HCT116 (cell line): ENCODE data around the gene DIDO1.

ENCODE experiments used
- CBX3 ChIP-seq: IDR thresholded peaks from 2 replicates; pipeline ENCODE4 v1.6.1; 2012; ENCODE audit warnings: low read depth
- ELF1 ChIP-seq: IDR thresholded peaks from 2 replicates; pipeline ENCODE4 v1.6.1; 2012; ENCODE audit warnings: low read depth, borderline replicate concordance
- EZH2 ChIP-seq: fragments of 200-600 bp; sonication (generic); IDR thresholded peaks from 2 replicates; pipeline ENCODE4 v1.6.1; 2017; ENCODE audit warnings: antibody characterized with exemption, mixed run types
- JUND ChIP-seq: IDR thresholded peaks from 2 replicates; pipeline ENCODE4 v1.6.1; 2012
- POLR2A ChIP-seq: IDR thresholded peaks from 2 replicates; pipeline ENCODE4 v1.7.0; 2011; ENCODE audit warnings: borderline replicate concordance; ENCODE audit not compliant: insufficient read depth, insufficient read length; ENCODE audit errors: extremely low read depth
- POLR2AphosphoS5 ChIP-seq: IDR thresholded peaks from 2 replicates; pipeline ENCODE4 v1.6.1; 2011; ENCODE audit warnings: mild to moderate bottlenecking, low read depth, low read length, moderate library complexity
- RAD21 ChIP-seq: IDR thresholded peaks from 2 replicates; pipeline ENCODE4 v1.6.1; 2012; ENCODE audit warnings: low read depth, mild to moderate bottlenecking
- ZFX ChIP-seq: fragments of 450-650 bp; IDR thresholded peaks from 2 replicates; pipeline ENCODE4 v1.6.1; 2017
- TF ChIP-seq, protein P1 (sequence below), 3 experiments: fragments of 200-600 bp in 1 of 3; sonication (generic) in 1 of 3; IDR thresholded peaks in 2 of 3; conservative IDR thresholded peaks in 1 of 3; 2 replicates each; pipeline ENCODE4 v1.5.1; 2012 to 2017; ENCODE audit warnings: low read depth in 2 of 3, low read length in 2 of 3, antibody characterized with exemption in 1 of 3, borderline replicate concordance in 1 of 3, control low read depth in 1 of 3, mild to moderate bottlenecking in 1 of 3, mixed read lengths in 1 of 3, mixed run types in 1 of 3, moderate library complexity in 1 of 3; ENCODE audit not compliant: insufficient read depth in 1 of 3
- TF ChIP-seq, protein P2 (sequence below): IDR thresholded peaks from 2 replicates; pipeline ENCODE4 v1.6.1; 2012

DNA sequence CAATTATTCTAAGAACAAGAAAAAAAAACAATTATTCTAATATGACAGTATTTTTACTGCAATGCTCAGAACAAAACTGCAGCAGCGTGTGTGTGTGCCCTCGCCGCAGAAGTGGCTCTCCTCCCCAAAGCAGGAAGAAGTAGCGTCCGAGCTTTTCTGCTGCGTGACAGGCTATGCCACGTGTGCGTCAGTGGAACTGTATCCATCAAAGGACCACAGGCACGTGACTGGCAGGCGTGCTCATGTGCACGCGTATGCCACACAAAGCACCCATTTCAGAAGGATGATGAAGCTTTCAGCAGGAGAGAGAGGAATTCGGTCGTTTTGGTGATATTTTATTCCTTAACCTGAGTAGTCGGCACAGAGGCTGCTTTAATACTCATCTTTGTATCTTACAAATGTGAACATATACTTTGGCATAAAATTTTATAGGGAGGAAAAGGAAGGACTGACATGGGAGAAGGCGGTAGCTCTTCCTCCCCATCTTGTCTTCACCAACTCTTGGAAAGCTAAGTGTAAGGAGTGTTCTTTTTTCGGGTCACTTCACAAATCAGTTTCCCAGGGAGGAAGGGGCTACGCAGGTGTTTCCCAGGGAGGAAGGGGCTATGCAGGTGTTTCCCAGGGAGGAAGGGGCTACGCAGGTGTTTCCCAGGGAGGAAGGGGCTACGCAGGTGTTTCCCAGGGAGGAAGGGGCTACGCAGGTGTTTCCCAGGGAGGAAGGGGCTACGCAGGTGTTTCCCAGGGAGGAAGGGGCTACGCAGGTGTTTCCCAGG lies 68.1 kb downstream of the DIDO1 start:
- TF ChIP-seq POLR2A (no peak), ZFX (no peak), CBX3 (no peak), EZH2 (no peak), POLR2AphosphoS5 (no peak), RAD21 (no peak), ELF1 (no peak), JUND (no peak)
- TF ChIP-seq, protein P1, sequence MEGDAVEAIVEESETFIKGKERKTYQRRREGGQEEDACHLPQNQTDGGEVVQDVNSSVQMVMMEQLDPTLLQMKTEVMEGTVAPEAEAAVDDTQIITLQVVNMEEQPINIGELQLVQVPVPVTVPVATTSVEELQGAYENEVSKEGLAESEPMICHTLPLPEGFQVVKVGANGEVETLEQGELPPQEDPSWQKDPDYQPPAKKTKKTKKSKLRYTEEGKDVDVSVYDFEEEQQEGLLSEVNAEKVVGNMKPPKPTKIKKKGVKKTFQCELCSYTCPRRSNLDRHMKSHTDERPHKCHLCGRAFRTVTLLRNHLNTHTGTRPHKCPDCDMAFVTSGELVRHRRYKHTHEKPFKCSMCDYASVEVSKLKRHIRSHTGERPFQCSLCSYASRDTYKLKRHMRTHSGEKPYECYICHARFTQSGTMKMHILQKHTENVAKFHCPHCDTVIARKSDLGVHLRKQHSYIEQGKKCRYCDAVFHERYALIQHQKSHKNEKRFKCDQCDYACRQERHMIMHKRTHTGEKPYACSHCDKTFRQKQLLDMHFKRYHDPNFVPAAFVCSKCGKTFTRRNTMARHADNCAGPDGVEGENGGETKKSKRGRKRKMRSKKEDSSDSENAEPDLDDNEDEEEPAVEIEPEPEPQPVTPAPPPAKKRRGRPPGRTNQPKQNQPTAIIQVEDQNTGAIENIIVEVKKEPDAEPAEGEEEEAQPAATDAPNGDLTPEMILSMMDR (IDR thresholded peaks at IDR 0.05 in 2 of 3, conservative IDR thresholded peaks at IDR 0.05 in 1 of 3; ENCODE audit: borderline replicate concordance in 1 of 3, insufficient read depth in 1 of 3, low read depth in 2 of 3, low read length in 2 of 3): no peak
- TF ChIP-seq, protein P2, sequence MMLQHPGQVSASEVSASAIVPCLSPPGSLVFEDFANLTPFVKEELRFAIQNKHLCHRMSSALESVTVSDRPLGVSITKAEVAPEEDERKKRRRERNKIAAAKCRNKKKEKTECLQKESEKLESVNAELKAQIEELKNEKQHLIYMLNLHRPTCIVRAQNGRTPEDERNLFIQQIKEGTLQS: no peak
